Heart right ventricle (tissue), 16 donors: ENCODE measurements around the gene NRP2. TPM values are rescaled to one million over a fixed set of nuclear protein-coding genes. Genes with fewer than 3 reads are reported as not detected.
A peak's percentile ranks its signal among the peaks of the same experiment; 100 is the strongest.

Source experiments
- ATAC-seq, 8 donors: fragments of 200-7000 bp; cut with Tn5 transposase; one replicate each; pipeline ENCODE4 v1.9.1; 2020; ENCODE audit warnings: mild to moderate bottlenecking in 8 of 8, moderate library complexity in 8 of 8, moderate number of reproducible peaks in 1 of 8
- DNase-seq, 2 donors: peaks; one replicate each; pipeline ENCODE4 v3.0.0-alpha.2; 2020
- H3K27ac ChIP-seq, 10 donors: fragments of 200-600 bp; sonication (generic) in 2 of 10; one replicate each; pipeline versions ENCODE4 v1.5.0 to v1.8.0; 2020 to 2022; ENCODE audit warnings: mild to moderate bottlenecking in 3 of 10
- H3K27me3 ChIP-seq, 7 donors: fragments of 200-600 bp; one replicate each; pipeline ENCODE4 v1.8.0; 2021 to 2022; ENCODE audit warnings: mild to moderate bottlenecking in 2 of 7
- H3K36me3 ChIP-seq, 9 donors: fragments of 200-600 bp; sonication (generic) in 1 of 9; one replicate each; pipeline versions ENCODE4 v1.5.0 to v1.8.0; 2020 to 2022; ENCODE audit warnings: mild to moderate bottlenecking in 2 of 9
- H3K4me1 ChIP-seq, 9 donors: fragments of 200-600 bp; sonication (generic) in 1 of 9; one replicate each; pipeline versions ENCODE4 v1.5.0 to v1.8.0; 2020 to 2022; ENCODE audit warnings: mild to moderate bottlenecking in 4 of 9
- H3K4me3 ChIP-seq, 10 donors: fragments of 200-600 bp; sonication (generic) in 2 of 10; one replicate each; pipeline versions ENCODE4 v1.5.0 to v1.8.0; 2020 to 2022; ENCODE audit warnings: mild to moderate bottlenecking in 7 of 10, moderate library complexity in 2 of 10
- H3K9me3 ChIP-seq, 11 donors: fragments of 200-600 bp in 10 of 11; sonication (generic) in 2 of 11; one replicate each; pipeline versions ENCODE4 v1.5.0 to v1.8.0; 2013 to 2022; ENCODE audit warnings: mild to moderate bottlenecking in 2 of 11, control low read depth in 1 of 11, moderate library complexity in 1 of 11
- CTCF ChIP-seq, 9 donors: fragments of 200-600 bp; sonication (generic) in 2 of 9; IDR thresholded peaks; one replicate each; pipeline versions ENCODE4 v1.5.0 to v1.8.0; 2021 to 2022; ENCODE audit warnings: antibody characterized with exemption in 9 of 9, mild to moderate bottlenecking in 5 of 9, moderate library complexity in 1 of 9
- WGBS, 2 donors: extraction: QIAGEN DNeasy Blood & Tissue Kit; methylation state at CpG; one replicate each; pipeline ENCODE4 v1.1.7; 2013; ENCODE audit warnings: inconsistent platforms in 1 of 2; 5-methylcytosine and 5-hydroxymethylcytosine counted together
- intact Hi-C, 10 donors: fragments of 100-400 bp; cut with DNase I; formaldehyde crosslinking; loops; one replicate each; pipeline versions ENCODE4 v1.11.1 to v1.14.2; 2022
- polyA plus RNA-seq, 2 donors: library from polyadenylated mRNA; stranded (reverse); fragments of 200-250 nt; gene quantifications; one replicate each; pipeline ENCODE4 v1.2.3, GENCODE V29; 2013
- total RNA-seq, 10 donors: library from RNA; stranded (reverse); fragmentation: NEBNext Ultra II Directional in 3 of 10; extraction: Animal tissue kit (Norgen Biotek cat#: 25700) in 3 of 10; gene quantifications; one replicate each; pipeline versions ENCODE4 v1.2.1 to v1.2.4, GENCODE V29; 2021 to 2023
- donor health status: Arrhythmogenic right ventricular cardiomyopathy.
- donor health status: ischemic (EF 13 %, LVEDD 7.1; RV severe dilation, severe dysfunction).
- donor health status: healthy with polysubstance abuse.
- donor health status: DM: no; HTN: yes; CAD: no.
- donor health status: DM: no; HTN: no; CAD: no.
- donor health status: ischemic (EF 25% LVEDD 6.9; RV normal size, moderate dysfunction).
- donor health status: ischemic (EF 25% LVEDD 5.7; RV mildly dilated, moderate dysfunction).
- donor health status: healthy.
- donor health status: DM: yes; HTN: yes; CAD: no.
- donor health status: Ischemic cardiomyopathy.
- donor health status: ischemic (EF 35%, LVEDD 5.7; RV mildly dilated, moderate dysfunction).
- donor health status: nonischemic (EF 11% LVEDD 7.7; RV severe dilation, severe dysfunction).
- donor health status: DM: yes; HTN: yes; CAD: no.
- donor health status: PGD.
- donor health status: ischemic (EF 29% LVEDD 5.4; RV normal size, mild dysfunction).
- donor health status: nonischemic (EF 23%, LVEDD 6.1; RV moderate dilation, normal function).

The NRP2 gene
- total and polyA plus RNA-seq, 12 donors: 2.5 to 29.4 (median 8.6) TPM

- H3K9me3 ChIP-seq: no peaks in the 10 kb centered on the region
- no peak overlapping the region for H3K27ac ChIP-seq
- no peak for TF ChIP-seq CTCF (IDR thresholded peaks at IDR 0.05)
- DNase-seq (no peak), ATAC-seq (no peak)
- H3K4me1 ChIP-seq: no peaks in the 10 kb centered on the region
- WGBS, 2 donors: 83 to 95% methylated on average over 3 of the region's 3 CpGs
- H3K27me3 ChIP-seq: no peaks in the 10 kb centered on the region
- H3K4me3 ChIP-seq: no peak overlapping the region
- intact Hi-C loops: no loop called here
- no peaks in the 10 kb centered on the region for H3K36me3 ChIP-seq
These were observed 124.9 kb downstream of the NRP2 start for GRCh38 chr2:205807229-205807628.

- WGBS, 2 donors: 89% methylated on average over 6 of the region's 6 CpGs
- no peak for TF ChIP-seq CTCF (IDR thresholded peaks at IDR 0.05)
- no peaks in the 10 kb centered on the region for H3K36me3 ChIP-seq
- no peaks in the 10 kb centered on the region for H3K27me3 ChIP-seq
- no peaks in the 10 kb centered on the region for H3K4me1 ChIP-seq
- no peak overlapping the region for H3K27ac ChIP-seq
- H3K9me3 ChIP-seq: no peaks in the 10 kb centered on the region
- DNase-seq: no peak
- ATAC-seq: no peak
- intact Hi-C loops: no loop called here
- no peak overlapping the region for H3K4me3 ChIP-seq
These were observed 125.5 kb downstream of the NRP2 start for GRCh38 chr2:205807758-205808157.

DNA sequence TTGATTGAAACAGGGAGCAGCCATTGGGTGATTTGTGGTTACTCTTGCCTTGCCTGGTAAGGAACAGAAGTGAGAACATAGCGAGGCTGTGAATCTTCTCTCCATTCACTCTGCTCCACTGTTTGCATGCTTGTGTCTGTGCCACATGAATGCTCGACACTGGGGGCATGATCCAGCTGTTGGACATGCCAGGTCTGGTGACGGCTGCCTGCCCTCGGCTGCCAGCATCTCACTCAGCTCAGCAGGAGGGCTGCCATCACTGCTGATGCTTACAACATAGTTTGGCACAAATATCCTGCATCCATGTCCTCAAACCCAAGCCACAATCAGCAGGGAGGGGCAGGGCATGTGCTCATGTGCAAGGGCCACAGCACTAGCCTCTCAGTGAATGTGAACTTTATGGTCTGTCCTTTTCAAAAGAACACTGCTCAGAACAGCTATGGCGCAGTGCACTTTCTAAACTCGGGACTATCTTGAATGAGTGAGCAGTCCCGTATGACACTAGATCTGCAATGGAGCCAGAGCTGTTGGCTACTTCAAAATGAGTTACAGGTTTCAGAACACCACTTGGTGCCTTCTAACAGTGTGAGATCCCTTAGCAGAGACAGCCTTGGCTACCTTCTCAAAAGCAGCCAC lies 126.3 kb downstream of the NRP2 start:
- Histone ChIP-seq H3K36me3 (no peaks in the 10 kb centered on the region), H3K9me3 (peaks cover 0 to 7% (median 0%) of the 10 kb centered on the region in 11 donors), H3K27ac (no peak overlapping the region), H3K4me1 (no peaks in the 10 kb centered on the region), H3K27me3 (no peaks in the 10 kb centered on the region), H3K4me3 (no peak overlapping the region)
- peak in 1 of 2 donors; percentile 25 for DNase-seq
- intact Hi-C loops: no loop called here
- peak in 7 of 8 donors; percentile 18 to 81 (median 55) for ATAC-seq
- 62 to 73% methylated on average over 7 of the region's 7 CpGs for WGBS, 2 donors
- TF ChIP-seq CTCF (IDR thresholded peaks at IDR 0.05): no peak

- no peak for DNase-seq
These were observed 129.1 kb downstream of the NRP2 start for GRCh38 chr2:205811387-205811786.

More at GRCh38 chr2:205811387-205811786, 129.1 kb downstream of the NRP2 start:
- Histone ChIP-seq H3K9me3 (peaks cover 0 to 12% (median 0%) of the 10 kb centered on the region in 11 donors), H3K4me3 (no peak overlapping the region), H3K27me3 (no peaks in the 10 kb centered on the region), H3K27ac (no peak overlapping the region), H3K36me3 (no peaks in the 10 kb centered on the region), H3K4me1 (no peaks in the 10 kb centered on the region)
- ATAC-seq: no peak
- 85 to 88% methylated on average over 1 of the region's 1 CpG for WGBS, 2 donors
- no peak for TF ChIP-seq CTCF (IDR thresholded peaks at IDR 0.05)
- intact Hi-C loops: no loop called here
